GM19043 (cell line): ENCODE results near the gene NOD1.

Experiments used
- ATAC-seq: cut with Tn5 transposase; IDR thresholded peaks from one replicate; pipeline ENCODE4 v1.9.1; 2021; ENCODE audit warnings: low read depth; ENCODE audit not compliant: unreplicated experiment

NOD1 gene

GRCh38 chr7:30471205-30471604 is 7.4 kb downstream of the NOD1 start:
- no peak for ATAC-seq

- ATAC-seq = no peak
These were observed 7.8 kb downstream of the NOD1 start for GRCh38 chr7:30470771-30471170.

- no peak for ATAC-seq
These were observed 8.3 kb downstream of the NOD1 start for GRCh38 chr7:30470163-30470770.

- ATAC-seq = no peak
These were observed 9.3 kb downstream of the NOD1 start for GRCh38 chr7:30469303-30469702.

- no peak for ATAC-seq
These were observed 9.8 kb downstream of the NOD1 start for GRCh38 chr7:30468791-30469190.

GRCh38 chr7:30468041-30468440 is 10.5 kb downstream of the NOD1 start:
- no peak for ATAC-seq

- no peak for ATAC-seq
These were observed 11.3 kb downstream of the NOD1 start for GRCh38 chr7:30467271-30467670.

GRCh38 chr7:30466266-30466665 is 12.3 kb downstream of the NOD1 start:
- ATAC-seq = no peak

GRCh38 chr7:30465811-30466180 is 12.8 kb downstream of the NOD1 start:
- no peak for ATAC-seq

GRCh38 chr7:30465046-30465810 is 13.4 kb downstream of the NOD1 start:
- ATAC-seq = no peak

- ATAC-seq = no peak
These were observed 14.3 kb downstream of the NOD1 start for GRCh38 chr7:30464231-30464671.

- peak; percentile 59 for ATAC-seq
These were observed 15.0 kb downstream of the NOD1 start for GRCh38 chr7:30463405-30464145.

GRCh38 chr7:30462179-30462578 is 16.4 kb downstream of the NOD1 start:
- ATAC-seq = no peak

GRCh38 chr7:30460246-30460633 is 18.3 kb downstream of the NOD1 start:
- ATAC-seq = no peak

GRCh38 chr7:30459591-30460245 is 18.9 kb downstream of the NOD1 start:
- ATAC-seq = no peak

GRCh38 chr7:30458311-30458710 is 20.3 kb downstream of the NOD1 start:
- no peak for ATAC-seq

- no peak for ATAC-seq
These were observed 24.7 kb downstream of the NOD1 start for GRCh38 chr7:30453921-30454320.

GRCh38 chr7:30453016-30453415 is 25.6 kb downstream of the NOD1 start:
- no peak for ATAC-seq

- ATAC-seq = no peak
These were observed 26.2 kb downstream of the NOD1 start for GRCh38 chr7:30452280-30452930.

GRCh38 chr7:30451539-30452279 is 26.9 kb downstream of the NOD1 start:
- no peak for ATAC-seq
